MM.1S (cell line): ENCODE results near the gene ADAM10.

Source experiments
- CTCF ChIP-seq: fragments of 300-600 bp; sonication (generic); IDR thresholded peaks from 2 replicates; pipeline ENCODE4 v1.5.1; 2016; ENCODE audit warnings: antibody characterized with exemption, low read length, mixed read lengths
- EZH2 ChIP-seq: fragments of 300-600 bp; sonication (generic); optimal IDR thresholded peaks from 2 replicates; pipeline ENCODE3; 2017; ENCODE audit warnings: low read depth, mild to moderate bottlenecking, antibody characterized with exemption, low read length, mixed read lengths
- EZH2phosphoT487 ChIP-seq: fragments of 300-600 bp; sonication (generic); IDR thresholded peaks from 2 replicates; pipeline ENCODE4 v1.6.1; 2018; ENCODE audit warnings: antibody characterized with exemption, low read length

GRCh38 chr15:58548308-58549012, 201.0 kb downstream of the ADAM10 start:
- TF ChIP-seq CTCF = no peak
- TF ChIP-seq EZH2 = no peak
- TF ChIP-seq EZH2phosphoT487 = no peak
